Breast epithelium (tissue), 4 donors: ENCODE results near the gene MEOX2. TPM values are rescaled to one million over a fixed set of nuclear protein-coding genes. Genes with fewer than 3 reads are reported as not detected.

Experiments used
- DNase-seq, 2 donors: peaks; one replicate each; pipeline ENCODE4 v3.0.0-alpha.2; 2019; ENCODE audit warnings: low spot score in 2 of 2
- H3K27ac ChIP-seq, 2 donors: fragments of 200-600 bp; sonication (generic) in 1 of 2; one replicate each; pipeline ENCODE4 v1.5.1; 2016 to 2019; ENCODE audit warnings: mild to moderate bottlenecking in 1 of 2
- H3K27me3 ChIP-seq, 2 donors: fragments of 200-600 bp; sonication (generic) in 1 of 2; one replicate each; pipeline versions ENCODE4 v1.5.1 to v1.6.0; 2017 to 2019; ENCODE audit warnings: control low read depth in 1 of 2, mild to moderate bottlenecking in 1 of 2
- H3K36me3 ChIP-seq: fragments of 200-600 bp; one replicate; pipeline ENCODE4 v1.5.1; 2019
- H3K4me1 ChIP-seq, 2 donors: fragments of 200-600 bp; sonication (generic); one replicate each; pipeline ENCODE4 v1.5.1; 2016 to 2019; ENCODE audit warnings: control low read depth in 1 of 2
- H3K4me3 ChIP-seq, 3 donors: fragments of 200-600 bp; sonication (generic); 1 replicate in 2 of 3; 2 replicates in 1 of 3; pipeline ENCODE4 v1.5.1; 2016 to 2019; ENCODE audit warnings: mild to moderate bottlenecking in 3 of 3, moderate library complexity in 2 of 3
- H3K9me3 ChIP-seq, 2 donors: fragments of 200-600 bp; sonication (generic) in 1 of 2; one replicate each; pipeline ENCODE4 v1.5.1; 2016 to 2019; ENCODE audit warnings: control low read depth in 1 of 2
- POLR2A ChIP-seq: fragments of 450-650 bp; IDR thresholded peaks from one replicate; pipeline ENCODE4 v1.6.1; 2016; ENCODE audit warnings: antibody characterized with exemption, mild to moderate bottlenecking, moderate library complexity
- POLR2AphosphoS5 ChIP-seq, 3 donors: sonication (generic); formaldehyde crosslinking; IDR thresholded peaks; one replicate each; pipeline ENCODE4 v1.6.1; 2017; ENCODE audit warnings: antibody characterized with exemption in 3 of 3
- intact Hi-C: fragments of 100-400 bp; cut with DNase I; formaldehyde crosslinking; loops from one replicate; pipeline ENCODE4 v1.15.1; 2023; ENCODE audit warnings: low total_unique reads
- total RNA-seq, 3 donors: library from RNA; depleted of rRNA; stranded (reverse); fragments of >200 nt; gene quantifications; one replicate each; pipeline ENCODE4 v1.1.0, GENCODE V29; 2016
- TF ChIP-seq, protein P1 (sequence below), 3 donors: fragments of 450-650 bp; IDR thresholded peaks; one replicate each; pipeline ENCODE4 v1.5.1; 2016 to 2017; ENCODE audit warnings: antibody characterized with exemption in 3 of 3, mild to moderate bottlenecking in 3 of 3, moderate library complexity in 3 of 3

MEOX2 gene
- total RNA-seq, 3 donors from 2014 or later, result 6.4 to 19.7 (median 14.2) TPM

DNA sequence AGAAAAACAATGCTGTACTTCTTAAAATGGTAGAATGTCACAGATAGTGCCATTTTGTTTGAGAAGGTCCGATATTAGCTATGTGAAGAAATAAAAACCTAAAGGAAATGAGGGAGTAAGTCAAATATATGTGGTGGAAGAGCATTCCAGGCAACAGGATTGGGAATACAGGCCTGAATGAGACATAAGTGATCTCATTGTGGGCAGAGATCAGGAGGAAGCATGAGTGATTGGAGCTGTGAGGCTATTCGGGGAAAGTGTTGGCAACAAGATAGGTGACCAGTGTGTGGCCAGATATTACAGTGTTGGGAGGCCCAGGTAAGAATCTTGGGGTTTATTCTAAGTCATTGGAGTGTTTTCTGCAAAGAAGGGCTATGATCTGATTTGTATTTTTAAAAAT lies 83.4 kb downstream of the MEOX2 start:
- Histone ChIP-seq H3K36me3 (no peaks in the 10 kb centered on the region), H3K27ac (no peak overlapping the region), H3K4me3 (no peak overlapping the region), H3K9me3 (peaks cover 11 to 12% of the 10 kb centered on the region in 2 donors), H3K4me1 (no peaks in the 10 kb centered on the region), H3K27me3 (no peaks in the 10 kb centered on the region)
- TF ChIP-seq POLR2A, result no peak
- TF ChIP-seq POLR2AphosphoS5 (IDR thresholded peaks at IDR 0.05), result no peak
- intact Hi-C loops, result no loop called here
- no peak for DNase-seq

GRCh38 chr7:15602236-15602635 lies 84.2 kb downstream of the MEOX2 start:
- H3K36me3 ChIP-seq, result no peaks in the 10 kb centered on the region
- no peak for DNase-seq
- no peaks in the 10 kb centered on the region for H3K27me3 ChIP-seq
- no peak overlapping the region for H3K27ac ChIP-seq
- intact Hi-C loops, result no loop called here
- H3K9me3 ChIP-seq, result peaks cover 11 to 12% of the 10 kb centered on the region in 2 donors
- no peaks in the 10 kb centered on the region for H3K4me1 ChIP-seq
- TF ChIP-seq POLR2A (no peak), POLR2AphosphoS5 (IDR thresholded peaks at IDR 0.05) (no peak)
- TF ChIP-seq, protein P1, sequence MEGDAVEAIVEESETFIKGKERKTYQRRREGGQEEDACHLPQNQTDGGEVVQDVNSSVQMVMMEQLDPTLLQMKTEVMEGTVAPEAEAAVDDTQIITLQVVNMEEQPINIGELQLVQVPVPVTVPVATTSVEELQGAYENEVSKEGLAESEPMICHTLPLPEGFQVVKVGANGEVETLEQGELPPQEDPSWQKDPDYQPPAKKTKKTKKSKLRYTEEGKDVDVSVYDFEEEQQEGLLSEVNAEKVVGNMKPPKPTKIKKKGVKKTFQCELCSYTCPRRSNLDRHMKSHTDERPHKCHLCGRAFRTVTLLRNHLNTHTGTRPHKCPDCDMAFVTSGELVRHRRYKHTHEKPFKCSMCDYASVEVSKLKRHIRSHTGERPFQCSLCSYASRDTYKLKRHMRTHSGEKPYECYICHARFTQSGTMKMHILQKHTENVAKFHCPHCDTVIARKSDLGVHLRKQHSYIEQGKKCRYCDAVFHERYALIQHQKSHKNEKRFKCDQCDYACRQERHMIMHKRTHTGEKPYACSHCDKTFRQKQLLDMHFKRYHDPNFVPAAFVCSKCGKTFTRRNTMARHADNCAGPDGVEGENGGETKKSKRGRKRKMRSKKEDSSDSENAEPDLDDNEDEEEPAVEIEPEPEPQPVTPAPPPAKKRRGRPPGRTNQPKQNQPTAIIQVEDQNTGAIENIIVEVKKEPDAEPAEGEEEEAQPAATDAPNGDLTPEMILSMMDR (IDR thresholded peaks at IDR 0.05), result no peak
- H3K4me3 ChIP-seq, result no peak overlapping the region

- TF ChIP-seq, protein P1 (IDR thresholded peaks at IDR 0.05), result no peak
- TF ChIP-seq POLR2AphosphoS5 (IDR thresholded peaks at IDR 0.05), result no peak
- no peak for TF ChIP-seq POLR2A
Observed at GRCh38 chr7:15601175-15601574, 85.3 kb downstream of the MEOX2 start.

GRCh38 chr7:15600298-15600697 lies 86.2 kb downstream of the MEOX2 start:
- H3K27me3 ChIP-seq, result no peaks in the 10 kb centered on the region
- intact Hi-C loops, result no loop called here

More at GRCh38 chr7:15601175-15601574, 85.3 kb downstream of the MEOX2 start:
- no peaks in the 10 kb centered on the region for H3K4me1 ChIP-seq
- intact Hi-C loops, result no loop called here
- no peak overlapping the region for H3K4me3 ChIP-seq
- no peaks in the 10 kb centered on the region for H3K27me3 ChIP-seq
- no peaks in the 10 kb centered on the region for H3K36me3 ChIP-seq
- peaks cover 11 to 12% of the 10 kb centered on the region in 2 donors for H3K9me3 ChIP-seq
- no peak overlapping the region for H3K27ac ChIP-seq
- no peak for DNase-seq

GRCh38 chr7:15594461-15594860 lies 92.0 kb downstream of the MEOX2 start:
- TF ChIP-seq, protein P1 (IDR thresholded peaks at IDR 0.05), result no peak
- TF ChIP-seq POLR2AphosphoS5 (IDR thresholded peaks at IDR 0.05), result no peak
- TF ChIP-seq POLR2A, result no peak
- no peak for DNase-seq
- H3K27ac ChIP-seq, result no peak overlapping the region
- intact Hi-C loops, result no loop called here
- peaks cover 3 to 4% of the 10 kb centered on the region in 2 donors for H3K9me3 ChIP-seq
- no peaks in the 10 kb centered on the region for H3K4me1 ChIP-seq
- no peak overlapping the region for H3K4me3 ChIP-seq
- H3K27me3 ChIP-seq, result no peaks in the 10 kb centered on the region
- H3K36me3 ChIP-seq, result no peaks in the 10 kb centered on the region

More at GRCh38 chr7:15600298-15600697, 86.2 kb downstream of the MEOX2 start:
- Histone ChIP-seq H3K4me3 (no peak overlapping the region), H3K27ac (no peak overlapping the region), H3K36me3 (no peaks in the 10 kb centered on the region), H3K9me3 (peaks cover 11 to 12% of the 10 kb centered on the region in 2 donors), H3K4me1 (no peaks in the 10 kb centered on the region)
- DNase-seq, result no peak
- TF ChIP-seq, protein P1 (IDR thresholded peaks at IDR 0.05), result no peak
- TF ChIP-seq POLR2AphosphoS5 (IDR thresholded peaks at IDR 0.05) (no peak), POLR2A (no peak)

DNA sequence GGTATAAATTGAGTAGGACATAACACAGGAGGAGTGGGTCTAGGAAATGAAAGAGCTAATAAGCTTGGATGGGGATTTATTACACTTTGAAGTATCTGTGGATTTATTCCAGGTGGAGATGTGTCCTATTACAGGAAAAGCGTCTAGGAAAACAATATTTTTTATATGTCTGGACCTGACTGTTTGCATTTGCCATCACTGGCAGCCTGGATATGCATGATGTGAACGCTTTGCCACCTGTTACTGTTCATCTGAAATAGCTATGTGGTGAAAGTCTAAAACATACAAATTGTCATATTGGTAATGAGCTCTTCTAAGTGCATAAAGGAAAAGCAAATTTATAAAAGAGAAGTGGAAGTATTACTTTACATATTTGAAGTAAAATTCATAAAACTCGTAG lies 93.1 kb downstream of the MEOX2 start:
- no peak overlapping the region for H3K4me3 ChIP-seq
- H3K9me3 ChIP-seq, result no peaks in the 10 kb centered on the region
- intact Hi-C loops, result no loop called here
- H3K27me3 ChIP-seq, result no peaks in the 10 kb centered on the region
- DNase-seq, result no peak
- H3K4me1 ChIP-seq, result no peaks in the 10 kb centered on the region
- no peak overlapping the region for H3K27ac ChIP-seq
- TF ChIP-seq POLR2AphosphoS5 (IDR thresholded peaks at IDR 0.05) (no peak), POLR2A (no peak)
- TF ChIP-seq, protein P1 (IDR thresholded peaks at IDR 0.05), result no peak
- H3K36me3 ChIP-seq, result no peaks in the 10 kb centered on the region
